Measurements from ENCODE around the gene RAB40C. TPM values are rescaled to one million over a fixed set of nuclear protein-coding genes. Genes with fewer than 3 reads are reported as not detected.
A peak's percentile ranks its signal among the peaks of the same experiment; 100 is the strongest.

RAB40C gene
- total RNA-seq, 2 donors from 2014 or later = 11.1 to 13.5 TPM

GRCh38 chr16:642189-643049 is 52.6 kb downstream of the RAB40C start:
- peak overlapping the region; percentile 74 to 78 for H3K4me3 ChIP-seq
- peak overlapping the region; percentile 86 to 93 for H3K27ac ChIP-seq
- H3K9me3 ChIP-seq = no peaks in the 10 kb centered on the region
- DNase-seq (ENCODE audit: low spot score) = no peak
- H3K36me3 ChIP-seq = no peaks in the 10 kb centered on the region
- no peak for TF ChIP-seq CTCF (IDR thresholded peaks at IDR 0.05)
- H3K27me3 ChIP-seq = no peaks in the 10 kb centered on the region
- H3K4me1 ChIP-seq = peaks cover 0 to 61% of the 10 kb centered on the region in 2 donors

GRCh38 chr16:643050-643368 is 53.1 kb downstream of the RAB40C start:
- H3K9me3 ChIP-seq = no peaks in the 10 kb centered on the region
- peak overlapping the region; percentile 86 to 93 for H3K27ac ChIP-seq
- H3K4me1 ChIP-seq = peaks cover 0 to 61% of the 10 kb centered on the region in 2 donors
- H3K4me3 ChIP-seq = peak overlapping the region; percentile 74 to 78
- no peak for TF ChIP-seq CTCF (IDR thresholded peaks at IDR 0.05)
- no peaks in the 10 kb centered on the region for H3K36me3 ChIP-seq
- H3K27me3 ChIP-seq = no peaks in the 10 kb centered on the region
- no peak for DNase-seq (ENCODE audit: low spot score)

- no peak for DNase-seq (ENCODE audit: low spot score)
- Histone ChIP-seq H3K27me3 (no peaks in the 10 kb centered on the region), H3K36me3 (no peaks in the 10 kb centered on the region), H3K9me3 (no peaks in the 10 kb centered on the region), H3K27ac (no peak overlapping the region), H3K4me3 (no peak overlapping the region), H3K4me1 (peaks cover 0 to 68% of the 10 kb centered on the region in 2 donors)
- no peak for TF ChIP-seq CTCF (IDR thresholded peaks at IDR 0.05)
These were observed 54.7 kb downstream of the RAB40C start for GRCh38 chr16:644556-644955.

GRCh38 chr16:645852-646678 is 56.2 kb downstream of the RAB40C start:
- H3K36me3 ChIP-seq = no peaks in the 10 kb centered on the region
- H3K4me1 ChIP-seq = peaks cover 0 to 75% of the 10 kb centered on the region in 2 donors
- H3K27me3 ChIP-seq = no peaks in the 10 kb centered on the region
- H3K9me3 ChIP-seq = no peaks in the 10 kb centered on the region
- TF ChIP-seq CTCF (IDR thresholded peaks at IDR 0.05) = no peak
- H3K27ac ChIP-seq = peak overlapping the region; percentile 44 to 92
- DNase-seq (ENCODE audit: low spot score) = no peak
- H3K4me3 ChIP-seq = peak overlapping the region; percentile 2 to 21

- TF ChIP-seq CTCF (IDR thresholded peaks at IDR 0.05) = no peak
- H3K4me1 ChIP-seq = peaks cover 0 to 70% of the 10 kb centered on the region in 2 donors
- no peaks in the 10 kb centered on the region for H3K9me3 ChIP-seq
- peak overlapping the region in 1 of 2 donors; percentile 2 for H3K4me3 ChIP-seq
- H3K36me3 ChIP-seq = no peaks in the 10 kb centered on the region
- no peaks in the 10 kb centered on the region for H3K27me3 ChIP-seq
- no peak for DNase-seq (ENCODE audit: low spot score)
- H3K27ac ChIP-seq = peak overlapping the region; percentile 44 to 92
These were observed 56.9 kb downstream of the RAB40C start for GRCh38 chr16:646679-647172.
